B cell (primary cell): ENCODE results near the gene NDST3. TPM values are rescaled to one million over a fixed set of nuclear protein-coding genes. Genes with fewer than 3 reads are reported as not detected.

Experiments
- ATAC-seq: fragments of 200-7000 bp; cut with Tn5 transposase; one replicate; pipeline ENCODE4 v1.10.0; 2021; ENCODE audit warnings: low read depth, mild to moderate bottlenecking, moderate number of reproducible peaks, moderate library complexity
- CTCF ChIA-PET: fragments of 350-600 bp; sonication (Branson Sonifier 250); formaldehyde crosslinking; loops from one replicate; lab custom pipeline; 2021; ENCODE audit warnings: antibody characterized with exemption, inconsistent platforms; lab: Charles Lee
- POLR2A ChIA-PET: fragments of 350-600 bp; sonication (Branson Sonifier 250); formaldehyde crosslinking; loops from one replicate; lab custom pipeline; 2021; ENCODE audit warnings: antibody characterized with exemption; lab: Charles Lee
- DNase-seq: peaks from one replicate; pipeline ENCODE4 v3.0.0; 2013
- H2AFZ ChIP-seq: 2 replicates; pipeline ENCODE4 v1.6.1; 2012; ENCODE audit warnings: mild to moderate bottlenecking, low read depth, low read length; ENCODE audit not compliant: insufficient read depth, poor library complexity, severe bottlenecking
- H3K27ac ChIP-seq, 2 donors: 1 replicate in 1 of 2; 2 replicates in 1 of 2; pipeline ENCODE4 v1.5.1; 2012 to 2013; ENCODE audit warnings: low read length in 2 of 2, mild to moderate bottlenecking in 2 of 2, moderate library complexity in 1 of 2
- H3K27me3 ChIP-seq, 4 experiments: fragments of 200-600 bp in 1 of 4; sonication (generic) in 1 of 4; replicated peaks in 1 of 4; 1 replicate in 2 of 4; 2 replicates in 2 of 4; pipeline versions ENCODE4 v1.6.1 to v1.7.0; 2013 to 2016; ENCODE audit warnings: low read length in 3 of 4, mild to moderate bottlenecking in 2 of 4, mixed read lengths in 1 of 4, moderate library complexity in 1 of 4; ENCODE audit not compliant: insufficient read depth in 4 of 4, control insufficient read depth in 3 of 4; ENCODE audit errors: control extremely low read depth in 1 of 4
- H3K36me3 ChIP-seq, 2 experiments: replicated peaks in 1 of 2; 1 replicate in 1 of 2; 2 replicates in 1 of 2; pipeline versions ENCODE4 v1.6.1 to v1.7.1; 2013; ENCODE audit warnings: low read length in 1 of 2; ENCODE audit not compliant: insufficient read depth in 2 of 2, control insufficient read depth in 1 of 2; ENCODE audit errors: control extremely low read depth in 1 of 2, extremely low read depth in 1 of 2
- H3K4me1 ChIP-seq, 2 donors: fragments of 200-600 bp in 1 of 2; sonication (generic) in 1 of 2; 1 replicate in 1 of 2; 2 replicates in 1 of 2; pipeline versions ENCODE4 v1.5.1 to v1.6.1; 2013 to 2017; ENCODE audit warnings: low read length in 2 of 2; ENCODE audit not compliant: control insufficient read depth in 2 of 2, insufficient read depth in 2 of 2
- H3K4me2 ChIP-seq: replicated peaks from 2 replicates; pipeline ENCODE3; 2012; ENCODE audit warnings: mild to moderate bottlenecking, low read depth, low read length; ENCODE audit not compliant: poor library complexity, severe bottlenecking
- H3K4me3 ChIP-seq, 5 experiments: fragments of 200-600 bp in 1 of 5; sonication (generic) in 1 of 5; 1 replicate in 3 of 5; 2 replicates in 2 of 5; pipeline versions ENCODE4 v1.5.1 to v1.7.0; 2011 to 2016; ENCODE audit warnings: low read length in 4 of 5, mild to moderate bottlenecking in 4 of 5, low read depth in 2 of 5, control low read depth in 1 of 5, moderate library complexity in 1 of 5; ENCODE audit not compliant: insufficient read depth in 1 of 5; ENCODE audit errors: control extremely low read depth in 1 of 5, extremely low read depth in 1 of 5
- H3K79me2 ChIP-seq: fragments of 200-600 bp; sonication (generic); one replicate; pipeline ENCODE4 v1.6.0; 2016; ENCODE audit warnings: low read length; ENCODE audit not compliant: control insufficient read depth, insufficient read depth
- H3K9ac ChIP-seq: fragments of 200-600 bp; sonication (generic); 2 replicates; pipeline ENCODE4 v1.6.1; 2017; ENCODE audit warnings: mild to moderate bottlenecking, low read length, moderate library complexity
- H3K9me3 ChIP-seq, 3 donors: one replicate each; pipeline versions ENCODE4 v1.6.1 to v1.7.1; 2013; ENCODE audit warnings: low read length in 2 of 3; ENCODE audit not compliant: control insufficient read depth in 2 of 3, insufficient read depth in 1 of 3; ENCODE audit errors: control extremely low read depth in 1 of 3
- H4K20me1 ChIP-seq: 2 replicates; pipeline ENCODE4 v1.6.0; 2012; ENCODE audit warnings: mild to moderate bottlenecking, low read length; ENCODE audit not compliant: insufficient read depth, control insufficient read depth, poor library complexity, severe bottlenecking
- H3K27ac Mint-ChIP-seq: one replicate; pipeline ENCODE4 v1.8.0; 2021; ENCODE audit warnings: mixed read lengths
- H3K27me3 Mint-ChIP-seq: one replicate; pipeline ENCODE4 v1.8.0; 2021; ENCODE audit warnings: mixed read lengths
- H3K4me1 Mint-ChIP-seq: one replicate; pipeline ENCODE4 v1.8.0; 2021; ENCODE audit warnings: mixed read lengths
- H3K4me3 Mint-ChIP-seq: one replicate; pipeline ENCODE4 v1.8.0; 2021; ENCODE audit warnings: mixed read lengths
- H3K9me3 Mint-ChIP-seq: one replicate; pipeline ENCODE4 v1.8.0; 2022; ENCODE audit warnings: mixed read lengths; ENCODE audit not compliant: insufficient read depth
- CTCF ChIP-seq: fragments of 200-600 bp; IDR thresholded peaks from one replicate; pipeline ENCODE4 v1.8.0; 2022; ENCODE audit warnings: antibody characterized with exemption, mild to moderate bottlenecking
- EZH2 ChIP-seq: IDR thresholded peaks from 2 replicates; pipeline ENCODE4 v1.6.1; 2012; ENCODE audit warnings: borderline replicate concordance, low read depth, mild to moderate bottlenecking, moderate library complexity, low read length; ENCODE audit not compliant: insufficient read depth, poor library complexity, severe bottlenecking
- WGBS: methylation state at CpG from one replicate; pipeline ENCODE4 v1.1.5; 2013; ENCODE audit warnings: missing lambda C conversion rate; ENCODE audit not compliant: insufficient coverage; 5-methylcytosine and 5-hydroxymethylcytosine counted together
- intact Hi-C: fragments of 100-400 bp; cut with micrococcal nuclease; formaldehyde crosslinking; loops from one replicate; pipeline ENCODE4 v1.10.0; 2022
- polyA plus RNA-seq: library from polyadenylated mRNA; depleted of rRNA; stranded (reverse); fragments of >200 nt; gene quantifications from 2 replicates; pipeline ENCODE4 v1.2.3, GENCODE V29; 2012
- total RNA-seq, 2 donors: library from RNA; stranded (reverse); fragments of 120-200 nt in 1 of 2; gene quantifications; 1 replicate in 1 of 2; 2 replicates in 1 of 2; pipeline versions ENCODE4 v1.2.3 to v1.2.4, GENCODE V29; 2013 to 2022

NDST3 gene
- total and polyA plus RNA-seq, 2 donors (not counting 1 experiment from before 2014, with no cell fraction given) = not detected

GRCh38 chr4:118271788-118272187 is 237.5 kb downstream of the NDST3 start:
- Histone ChIP-seq H4K20me1 (no peaks in the 10 kb centered on the region), H3K4me1 (no peaks in the 10 kb centered on the region), H3K4me2 (no peak overlapping the region), H2AFZ (no peak overlapping the region), H3K27me3 (peaks cover 0 to 9% (median 2%) of the 10 kb centered on the region in 4 experiments), H3K36me3 (no peaks in the 10 kb centered on the region), H3K27ac (no peak overlapping the region), H3K4me3 (no peak overlapping the region), H3K79me2 (no peaks in the 10 kb centered on the region), H3K9ac (no peak overlapping the region), H3K9me3 (no peaks in the 10 kb centered on the region)
- DNase-seq (no peak), ATAC-seq (no peak)
- no peaks in the 10 kb centered on the region for H3K9me3 Mint-ChIP-seq
- POLR2A ChIA-PET = no interaction called here
- peaks cover 2% of the 10 kb centered on the region for H3K4me1 Mint-ChIP-seq
- H3K27me3 Mint-ChIP-seq = peaks cover 8% of the 10 kb centered on the region
- H3K27ac Mint-ChIP-seq = no peak overlapping the region
- intact Hi-C loops = loop anchor here (10.0 kb wide), 1 partner anchor 1033 kb away; a partner anchor contains a TSS
- no peak overlapping the region for H3K4me3 Mint-ChIP-seq
- TF ChIP-seq CTCF (no peak), EZH2 (no peak)
- CTCF ChIA-PET = interaction anchor here (0.7 to 1.8 kb wide), 2 partner anchors 13 to 195 kb away, joined by 3 to 4 read pairs; no protein-coding TSS in a partner anchor
- 90% methylated on average over 2 of the region's 2 CpGs for WGBS

- Histone ChIP-seq H2AFZ (no peak overlapping the region), H3K4me3 (no peak overlapping the region), H3K79me2 (peaks cover under 1% of the 10 kb centered on the region), H3K4me1 (peaks cover 5 to 8% of the 10 kb centered on the region in 2 donors), H3K9ac (no peak overlapping the region), H3K27ac (no peak overlapping the region), H3K4me2 (no peak overlapping the region), H3K9me3 (no peaks in the 10 kb centered on the region), H3K27me3 (peaks cover 0 to 9% (median 0%) of the 10 kb centered on the region in 4 experiments), H4K20me1 (no peaks in the 10 kb centered on the region), H3K36me3 (no peaks in the 10 kb centered on the region)
- ChIA-PET CTCF (interaction anchor here (1.3 kb wide), 1 partner anchor 10 kb away, joined by 3 read pairs; no protein-coding TSS in a partner anchor), POLR2A (no interaction called here)
- no peaks in the 10 kb centered on the region for H3K9me3 Mint-ChIP-seq
- WGBS = 100% methylated on average over 1 of the region's 1 CpG
- TF ChIP-seq CTCF (no peak), EZH2 (no peak)
- H3K4me1 Mint-ChIP-seq = peaks cover 12% of the 10 kb centered on the region
- H3K27me3 Mint-ChIP-seq = peaks cover 3% of the 10 kb centered on the region
- DNase-seq (no peak), ATAC-seq (no peak)
- intact Hi-C loops = loop anchor here (10.0 kb wide), 1 partner anchor 1031 kb away; a partner anchor contains a TSS
- H3K27ac Mint-ChIP-seq = no peak overlapping the region
- H3K4me3 Mint-ChIP-seq = no peak overlapping the region
These were observed 239.4 kb downstream of the NDST3 start for GRCh38 chr4:118273642-118274041.
